Colonic mucosa (tissue), 4 donors: ENCODE measurements around the gene RECQL5. TPM values are rescaled to one million over a fixed set of nuclear protein-coding genes. Genes with fewer than 3 reads are reported as not detected.

Experiments used
- DNase-seq: peaks from one replicate; pipeline ENCODE4 v3.0.0-alpha.2; 2020
- H3K27ac ChIP-seq: fragments of 200-600 bp; one replicate; pipeline ENCODE4 v1.8.0; 2021
- H3K27me3 ChIP-seq: fragments of 200-600 bp; one replicate; pipeline ENCODE4 v1.8.0; 2021
- H3K36me3 ChIP-seq: fragments of 200-600 bp; one replicate; pipeline ENCODE4 v1.8.0; 2021
- H3K4me1 ChIP-seq: fragments of 200-600 bp; one replicate; pipeline ENCODE4 v1.8.0; 2021; ENCODE audit warnings: mild to moderate bottlenecking
- H3K4me3 ChIP-seq: fragments of 200-600 bp; one replicate; pipeline ENCODE4 v1.8.0; 2021
- H3K9ac ChIP-seq, 2 donors: one replicate each; pipeline ENCODE4 v1.7.0; 2013; ENCODE audit warnings: control low read depth in 2 of 2, low read depth in 2 of 2, low read length in 2 of 2
- H3K9me3 ChIP-seq: fragments of 200-600 bp; one replicate; pipeline ENCODE4 v1.8.0; 2021
- CTCF ChIP-seq: fragments of 200-600 bp; IDR thresholded peaks from one replicate; pipeline ENCODE4 v1.8.0; 2022; ENCODE audit warnings: antibody characterized with exemption, mild to moderate bottlenecking
- intact Hi-C: fragments of 100-400 bp; cut with DNase I; formaldehyde crosslinking; loops from one replicate; pipeline ENCODE4 v1.14.1; 2022
- total RNA-seq, 2 donors: library from RNA; stranded (reverse); fragmentation: NEBNext Ultra II Directional in 1 of 2; extraction: Animal tissue kit (Norgen Biotek cat#: 25700) in 1 of 2; gene quantifications; one replicate each; pipeline ENCODE4 v1.2.1, GENCODE V29; 2021
- donor health status: healthy.
- donor health status: DM: no; HTN: no; CAD: no.
- donor health status: DM: no; HTN: no; CAD: no.

RECQL5 gene
- total RNA-seq, 2 donors from 2014 or later = 18.7 to 43.1 TPM

GRCh38 chr17:75633486-75634375 is 33.2 kb downstream of the RECQL5 start:
- no peaks in the 10 kb centered on the region for H3K27me3 ChIP-seq
- DNase-seq = peak; percentile 95
- H3K9me3 ChIP-seq = no peaks in the 10 kb centered on the region
- intact Hi-C loops = loop anchor here (5.0 kb wide), 1 partner anchor 114 kb away; no protein-coding TSS in a partner anchor
- H3K36me3 ChIP-seq = no peaks in the 10 kb centered on the region
- no peak overlapping the region for H3K4me3 ChIP-seq
- H3K27ac ChIP-seq = peak overlapping the region; percentile 73
- H3K4me1 ChIP-seq = peaks cover 22% of the 10 kb centered on the region
- peak; percentile 50 for TF ChIP-seq CTCF
- H3K9ac ChIP-seq = peak overlapping the region; percentile 71 to 76

GRCh38 chr17:75632863-75633485 is 34.0 kb downstream of the RECQL5 start, which contains the start of gene SMIM5:
TSS of gene SMIM5 (plus strand) at chr17:75633434. CDS start at chr17:75640202, 6,768 bp downstream.
- DNase-seq = peak; percentile 89
- peak; percentile 96 for TF ChIP-seq CTCF
- intact Hi-C loops = loop anchor here (5.0 kb wide), 1 partner anchor 114 kb away; no protein-coding TSS in a partner anchor
- H3K9me3 ChIP-seq = no peaks in the 10 kb centered on the region
- peaks cover 22% of the 10 kb centered on the region for H3K4me1 ChIP-seq
- peak within 1 kb of the TSS; percentile 73 for H3K27ac ChIP-seq
- H3K36me3 ChIP-seq = no peaks in the 10 kb centered on the region
- no peak within 1 kb of the TSS for H3K4me3 ChIP-seq
- peak within 1 kb of the TSS; percentile 71 to 76 for H3K9ac ChIP-seq
- H3K27me3 ChIP-seq = no peaks in the 10 kb centered on the region

- H3K9me3 ChIP-seq = no peaks in the 10 kb centered on the region
- TF ChIP-seq CTCF = no peak
- intact Hi-C loops = loop anchor here (5.0 kb wide), 1 partner anchor 115 kb away; no protein-coding TSS in a partner anchor
- H3K4me1 ChIP-seq = peaks cover 18% of the 10 kb centered on the region
- H3K4me3 ChIP-seq = no peak overlapping the region
- H3K27ac ChIP-seq = no peak overlapping the region
- H3K27me3 ChIP-seq = no peaks in the 10 kb centered on the region
- H3K9ac ChIP-seq = peak overlapping the region in 1 of 2 donors; percentile 32
- DNase-seq = no peak
- no peaks in the 10 kb centered on the region for H3K36me3 ChIP-seq
Observed at GRCh38 chr17:75632428-75632827, 34.5 kb downstream of the RECQL5 start.

- intact Hi-C loops = loop anchor here (5.0 kb wide), 1 partner anchor 116 kb away; no protein-coding TSS in a partner anchor
- DNase-seq = no peak
- Histone ChIP-seq H3K27ac (no peak overlapping the region), H3K9me3 (no peaks in the 10 kb centered on the region), H3K36me3 (no peaks in the 10 kb centered on the region), H3K4me3 (no peak overlapping the region), H3K27me3 (no peaks in the 10 kb centered on the region), H3K9ac (no peak overlapping the region), H3K4me1 (peaks cover 16% of the 10 kb centered on the region)
- no peak for TF ChIP-seq CTCF
Observed at GRCh38 chr17:75631353-75631752, 35.6 kb downstream of the RECQL5 start.

GRCh38 chr17:75630071-75630917 is 36.7 kb downstream of the RECQL5 start:
- H3K27me3 ChIP-seq = no peaks in the 10 kb centered on the region
- H3K9me3 ChIP-seq = no peaks in the 10 kb centered on the region
- H3K36me3 ChIP-seq = no peaks in the 10 kb centered on the region
- no peak for TF ChIP-seq CTCF
- H3K4me1 ChIP-seq = peaks cover 16% of the 10 kb centered on the region
- H3K27ac ChIP-seq = no peak overlapping the region
- no peak overlapping the region for H3K4me3 ChIP-seq
- no peak for DNase-seq
- intact Hi-C loops = loop anchor here (5.0 kb wide), 1 partner anchor 117 kb away; no protein-coding TSS in a partner anchor
- no peak overlapping the region for H3K9ac ChIP-seq
